ENCODE results near the gene U2AF2. TPM values are rescaled to one million over a fixed set of nuclear protein-coding genes. Genes with fewer than 3 reads are reported as not detected.

The U2AF2 gene
- total RNA-seq, 4 donors from 2014 or later = 85.0 to 112 (median 99.7) TPM

- intact Hi-C loops (cut with DNase I) = no loop called here
- peak overlapping the region; percentile 76 to 95 (median 86) for H3K4me3 ChIP-seq
- peaks cover 0 to 32% (median 0%) of the 10 kb centered on the region in 3 donors for H3K36me3 ChIP-seq
- H3K9me3 ChIP-seq = no peaks in the 10 kb centered on the region
- peaks cover 39 to 64% (median 42%) of the 10 kb centered on the region in 3 donors for H3K4me1 ChIP-seq
- DNase-seq = peak; percentile 89
- whole genome bisulfite sequencing, 2 donors = 1% methylated on average over 25 to 41 of the region's 57 CpGs
- H3K27me3 ChIP-seq = no peaks in the 10 kb centered on the region
- peak overlapping the region; percentile 97 to 100 (median 99) for H3K27ac ChIP-seq
- TF ChIP-seq POLR2A (IDR thresholded peaks at IDR 0.05) (peak in 3 of 4 donors; percentile 35 to 82 (median 56)), CTCF (IDR thresholded peaks at IDR 0.05) (peak; percentile 93 to 100 (median 100))
Measured at GRCh38 chr19:55653651-55654322, 1.0 kb upstream of the U2AF2 start.

DNA sequence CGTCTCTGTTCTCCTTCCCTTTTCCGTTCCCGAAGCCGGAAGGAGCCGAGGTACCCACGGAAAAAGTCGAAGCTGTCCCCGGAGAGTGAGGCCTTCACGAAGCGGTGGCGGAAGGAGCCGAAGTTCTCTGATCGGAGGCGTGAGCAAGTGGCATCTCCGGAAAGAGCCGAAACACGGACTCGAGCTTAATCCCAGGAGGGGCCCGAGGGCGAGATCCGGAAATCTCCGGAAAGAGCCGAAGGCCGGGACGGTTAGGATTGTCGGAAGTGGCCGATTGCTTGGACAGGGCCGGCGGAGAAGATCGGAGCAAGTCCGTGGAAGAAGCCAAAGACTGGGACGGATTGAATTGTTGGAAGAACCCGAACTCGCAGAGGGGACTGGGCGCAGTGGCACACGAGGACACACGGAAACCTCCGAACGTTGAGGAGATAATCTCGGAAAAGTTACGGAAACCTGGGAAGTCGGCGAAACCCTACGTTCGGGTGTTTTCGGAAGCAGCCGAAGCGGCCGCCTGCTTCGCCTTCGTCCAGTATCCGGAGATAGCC lies 440 bp upstream of the U2AF2 start:
- Histone ChIP-seq H3K36me3 (peaks cover 0 to 38% (median 2%) of the 10 kb centered on the region in 3 donors), H3K27me3 (no peaks in the 10 kb centered on the region), H3K4me1 (peaks cover 39 to 64% (median 41%) of the 10 kb centered on the region in 3 donors), H3K4me3 (peak overlapping the region; percentile 76 to 95 (median 86)), H3K27ac (peak overlapping the region; percentile 97 to 100 (median 99)), H3K9me3 (no peaks in the 10 kb centered on the region)
- TF ChIP-seq CTCF (IDR thresholded peaks at IDR 0.05) = no peak
- TF ChIP-seq POLR2A (IDR thresholded peaks at IDR 0.05) = no peak
- intact Hi-C loops (cut with DNase I) = no loop called here
- DNase-seq = peak; percentile 96
- WGBS, 2 donors = 0% methylated on average over 31 to 36 of the region's 52 CpGs

GRCh38 chr19:55655648-55656040 lies 809 bp downstream of the U2AF2 start:
- peaks cover 4 to 46% (median 12%) of the 10 kb centered on the region in 3 donors for H3K36me3 ChIP-seq
- 1% methylated on average over 17 to 19 of the region's 19 CpGs for WGBS, 2 donors
- H3K27ac ChIP-seq = peak overlapping the region; percentile 97 to 100 (median 99)
- TF ChIP-seq POLR2A (IDR thresholded peaks at IDR 0.05) (no peak), CTCF (IDR thresholded peaks at IDR 0.05) (no peak)
- no peak for DNase-seq
- no peaks in the 10 kb centered on the region for H3K9me3 ChIP-seq
- H3K4me1 ChIP-seq = peaks cover 39 to 68% (median 41%) of the 10 kb centered on the region in 3 donors
- H3K27me3 ChIP-seq = no peaks in the 10 kb centered on the region
- peak overlapping the region; percentile 76 to 95 (median 86) for H3K4me3 ChIP-seq
- intact Hi-C loops (cut with DNase I) = no loop called here

DNA sequence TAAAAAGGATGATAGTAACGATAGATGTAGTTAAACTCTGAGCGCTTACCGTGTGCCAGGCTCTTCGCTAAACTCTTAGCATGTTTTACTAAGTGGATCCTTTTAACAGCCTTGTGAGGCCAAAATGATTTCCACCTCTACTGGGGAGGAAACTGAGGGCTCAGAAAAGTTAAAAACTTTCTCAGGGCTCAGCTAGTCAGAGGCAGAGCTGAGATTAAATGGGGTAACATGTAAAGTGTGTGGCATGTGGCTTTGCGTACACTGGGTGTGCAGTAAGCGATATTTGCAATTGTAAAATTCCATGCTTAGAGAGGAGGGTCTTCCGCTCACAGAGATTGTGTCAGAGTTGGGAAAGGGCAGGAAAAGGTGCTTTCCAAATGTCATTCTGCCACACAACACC lies 1.7 kb downstream of the U2AF2 start:
- no peak for DNase-seq
- intact Hi-C loops (cut with DNase I) = no loop called here
- H3K4me3 ChIP-seq = peak overlapping the region; percentile 76 to 95 (median 86)
- TF ChIP-seq CTCF (IDR thresholded peaks at IDR 0.05) (no peak), POLR2A (IDR thresholded peaks at IDR 0.05) (no peak)
- no peaks in the 10 kb centered on the region for H3K9me3 ChIP-seq
- H3K36me3 ChIP-seq = peaks cover 12 to 46% (median 21%) of the 10 kb centered on the region in 3 donors
- 34 to 38% methylated on average over 7 of the region's 7 CpGs for WGBS, 2 donors
- H3K27ac ChIP-seq = peak overlapping the region in 3 of 4 donors; percentile 99 to 100 (median 99)
- H3K4me1 ChIP-seq = peaks cover 39 to 68% (median 41%) of the 10 kb centered on the region in 3 donors
- H3K27me3 ChIP-seq = no peaks in the 10 kb centered on the region

Measured in esophagus squamous epithelium (tissue), 5 donors.